Measurements from ENCODE around the gene PDPK1. TPM values are rescaled to one million over a fixed set of nuclear protein-coding genes. Genes with fewer than 3 reads are reported as not detected.
A peak's percentile ranks its signal among the peaks of the same experiment; 100 is the strongest.

The PDPK1 gene
- total RNA-seq, 4 donors from 2014 or later, result 35.3 to 40.4 (median 39.0) TPM

DNA sequence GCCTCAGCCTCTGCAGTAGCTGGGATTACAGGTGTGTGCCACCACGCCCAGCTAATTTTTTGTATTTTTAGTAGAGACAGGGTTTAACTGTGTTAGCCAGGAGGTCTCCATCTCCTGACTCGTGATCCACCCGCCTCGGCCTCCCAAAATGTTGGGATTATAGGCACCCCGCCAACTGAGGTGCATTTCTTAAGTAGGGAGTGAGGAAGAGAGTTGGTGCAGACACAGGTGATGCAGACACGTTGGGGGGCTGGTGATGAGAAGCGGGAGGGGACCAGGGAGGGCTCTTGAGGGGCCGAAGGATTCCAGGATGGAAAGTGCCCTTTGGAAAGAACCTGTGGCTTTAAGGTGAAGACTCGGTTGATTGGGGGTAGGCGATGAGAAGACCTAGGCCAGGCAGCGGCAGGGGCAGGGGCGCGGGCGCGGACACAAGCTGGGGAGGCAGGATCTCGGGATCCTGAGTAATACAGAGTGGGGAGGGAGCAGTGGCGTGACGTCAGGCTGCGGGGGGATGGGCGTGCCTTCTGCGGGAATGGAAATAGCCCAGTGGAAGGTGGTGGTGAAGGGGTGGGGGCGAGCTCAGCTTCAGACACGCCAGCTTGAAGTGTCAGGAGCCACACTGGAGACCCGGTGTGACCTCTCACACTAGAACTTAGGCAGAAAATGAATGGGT, 26.6 kb upstream of the PDPK1 start:
- no peak overlapping the region for H3K4me3 ChIP-seq (ENCODE audit: low read depth, poor library complexity, severe bottlenecking)
- no peak for TF ChIP-seq POLR2A (IDR thresholded peaks at IDR 0.05)
- TF ChIP-seq, protein P1, sequence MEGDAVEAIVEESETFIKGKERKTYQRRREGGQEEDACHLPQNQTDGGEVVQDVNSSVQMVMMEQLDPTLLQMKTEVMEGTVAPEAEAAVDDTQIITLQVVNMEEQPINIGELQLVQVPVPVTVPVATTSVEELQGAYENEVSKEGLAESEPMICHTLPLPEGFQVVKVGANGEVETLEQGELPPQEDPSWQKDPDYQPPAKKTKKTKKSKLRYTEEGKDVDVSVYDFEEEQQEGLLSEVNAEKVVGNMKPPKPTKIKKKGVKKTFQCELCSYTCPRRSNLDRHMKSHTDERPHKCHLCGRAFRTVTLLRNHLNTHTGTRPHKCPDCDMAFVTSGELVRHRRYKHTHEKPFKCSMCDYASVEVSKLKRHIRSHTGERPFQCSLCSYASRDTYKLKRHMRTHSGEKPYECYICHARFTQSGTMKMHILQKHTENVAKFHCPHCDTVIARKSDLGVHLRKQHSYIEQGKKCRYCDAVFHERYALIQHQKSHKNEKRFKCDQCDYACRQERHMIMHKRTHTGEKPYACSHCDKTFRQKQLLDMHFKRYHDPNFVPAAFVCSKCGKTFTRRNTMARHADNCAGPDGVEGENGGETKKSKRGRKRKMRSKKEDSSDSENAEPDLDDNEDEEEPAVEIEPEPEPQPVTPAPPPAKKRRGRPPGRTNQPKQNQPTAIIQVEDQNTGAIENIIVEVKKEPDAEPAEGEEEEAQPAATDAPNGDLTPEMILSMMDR (IDR thresholded peaks at IDR 0.05), result no peak
- 37 to 52% methylated on average over 24 of the region's 24 CpGs for WGBS, 2 donors
- DNase-seq (ENCODE audit: low spot score in 2 of 2), result peak in 1 of 2 donors; percentile 96
- intact Hi-C loops (cut with DNase I; ENCODE audit: low total_unique reads), result no loop called here

DNA sequence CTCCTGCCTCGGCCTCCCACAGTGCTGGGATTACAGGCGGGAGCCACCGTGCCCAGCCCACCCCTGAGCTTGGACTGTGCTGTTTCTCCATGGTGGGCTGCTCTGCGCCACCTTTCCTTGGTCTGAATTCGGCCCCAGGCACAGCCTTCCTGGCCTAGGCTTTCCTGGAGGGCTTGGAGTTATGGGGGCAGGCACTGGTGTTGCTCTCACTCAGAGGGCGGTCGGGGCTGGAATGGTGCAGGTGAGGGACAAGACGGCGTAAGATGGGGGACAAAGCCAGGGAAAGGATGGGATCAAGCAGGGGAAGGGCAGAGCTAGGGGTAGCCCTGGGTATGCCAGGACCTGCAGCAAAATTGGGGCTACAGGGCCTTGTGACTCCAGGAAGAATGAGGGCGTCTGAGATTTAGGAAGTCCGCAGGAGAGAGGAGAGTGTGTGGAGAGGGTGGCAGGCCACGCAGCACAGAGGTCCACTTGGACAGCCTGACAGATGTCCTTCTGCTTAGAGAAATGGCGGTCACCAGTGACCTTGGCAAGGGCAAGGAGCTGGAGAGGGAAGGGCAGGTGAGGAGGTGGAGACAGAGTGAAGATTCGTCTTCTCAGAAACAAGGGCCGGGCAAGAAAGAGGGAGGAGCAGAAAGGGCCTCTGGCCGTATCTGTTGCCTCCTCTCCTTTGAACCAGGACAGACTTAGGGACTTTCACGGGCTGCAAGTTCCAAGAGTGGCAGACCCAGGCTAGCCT, 25.7 kb upstream of the PDPK1 start:
- WGBS, 2 donors, result 84 to 87% methylated on average over 17 of the region's 17 CpGs
- no peak for TF ChIP-seq POLR2A (IDR thresholded peaks at IDR 0.05)
- TF ChIP-seq, protein P1 (IDR thresholded peaks at IDR 0.05), result no peak
- H3K4me3 ChIP-seq (ENCODE audit: low read depth, poor library complexity, severe bottlenecking), result no peak overlapping the region
- no peak for DNase-seq (ENCODE audit: low spot score in 2 of 2)
- intact Hi-C loops (cut with DNase I; ENCODE audit: low total_unique reads), result no loop called here

DNA sequence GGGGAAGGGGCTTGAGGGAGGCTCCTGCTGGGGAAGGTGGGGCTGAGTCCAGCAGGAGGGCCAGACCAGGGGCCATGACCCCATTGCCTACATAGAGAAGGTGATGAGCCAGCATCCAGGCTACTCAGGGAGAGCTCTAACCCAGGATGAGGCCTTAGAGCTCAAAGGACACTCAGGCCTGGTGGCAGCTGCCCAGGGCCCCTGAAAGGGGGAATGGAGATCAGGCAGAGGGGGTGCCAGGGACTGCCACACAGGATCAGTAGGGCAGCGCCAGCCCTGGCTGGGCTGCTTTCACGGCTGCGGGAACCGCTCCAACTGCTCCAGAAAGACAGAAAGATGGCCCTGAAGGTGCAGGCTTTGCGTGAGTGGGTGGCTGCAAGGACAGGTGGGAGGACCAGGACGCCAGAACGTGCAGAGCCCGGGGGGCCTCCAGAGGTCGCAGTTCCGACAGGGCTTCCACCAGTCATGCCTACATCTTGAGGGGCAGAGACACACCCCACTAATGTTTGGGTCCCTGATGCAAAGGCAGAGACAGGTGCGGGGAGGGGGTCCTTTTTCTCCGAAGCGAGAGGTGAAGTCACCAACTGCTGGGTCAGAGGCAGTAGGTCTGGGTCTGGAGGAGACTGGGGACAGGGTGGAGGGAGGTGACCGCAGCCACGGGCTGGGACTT, 25.0 kb upstream of the PDPK1 start:
- intact Hi-C loops (cut with DNase I; ENCODE audit: low total_unique reads), result no loop called here
- TF ChIP-seq POLR2A (IDR thresholded peaks at IDR 0.05), result no peak
- TF ChIP-seq, protein P1 (IDR thresholded peaks at IDR 0.05), result no peak
- WGBS, 2 donors, result 33 to 38% methylated on average over 15 of the region's 15 CpGs
- H3K4me3 ChIP-seq (ENCODE audit: low read depth, poor library complexity, severe bottlenecking), result no peak overlapping the region
- DNase-seq (ENCODE audit: low spot score in 2 of 2), result no peak

DNA sequence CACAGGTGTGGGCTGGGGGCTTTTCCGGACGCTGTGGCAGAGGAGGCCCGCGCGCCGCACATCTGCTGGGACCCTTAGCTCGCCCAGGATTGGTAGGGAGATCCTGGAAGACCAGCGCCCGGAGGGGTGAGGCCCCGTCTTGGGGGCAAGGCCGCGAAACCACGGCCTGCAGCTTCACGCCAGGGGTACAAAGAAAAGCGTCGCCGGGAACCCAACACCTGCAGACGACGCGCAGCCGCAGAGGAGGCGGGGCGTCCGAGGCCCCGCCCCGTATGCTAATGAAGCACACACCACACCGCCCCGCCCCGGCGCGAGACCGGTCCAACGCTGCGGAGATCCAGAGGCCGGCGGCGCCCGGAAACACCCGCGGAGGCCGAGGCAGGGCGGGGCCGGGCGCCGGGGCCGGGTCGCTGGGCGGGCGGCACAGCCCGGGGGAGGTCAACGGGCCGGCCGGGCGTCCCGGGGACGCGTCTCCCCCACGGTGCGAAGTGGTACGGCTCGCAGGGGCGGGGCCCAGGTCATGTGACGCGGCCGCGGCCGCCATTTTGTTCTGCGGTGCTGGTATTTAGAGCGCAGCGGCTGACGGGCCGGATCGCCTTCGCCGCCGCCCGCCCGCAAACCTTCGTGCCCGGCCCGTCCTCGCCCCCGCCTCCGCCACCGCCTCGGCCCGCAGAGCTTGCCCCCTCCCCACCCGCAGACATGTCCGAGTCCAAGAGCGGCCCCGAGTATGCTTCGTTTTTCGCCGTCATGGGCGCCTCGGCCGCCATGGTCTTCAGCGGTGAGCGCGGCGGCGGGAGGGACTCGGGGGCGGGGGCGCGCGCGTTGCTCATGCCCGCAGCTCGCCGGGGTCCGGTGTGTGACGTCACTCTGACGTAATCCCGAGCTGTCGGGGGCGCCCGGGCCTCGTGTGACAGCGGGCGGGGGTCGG, 24.2 kb upstream of the PDPK1 start, which contains the start of gene ATP6V0C:
Gene ATP6V0C, plus strand, starts transcription at position 548 of the 928 bp plus-strand sequence. Its CDS starts 152 bp downstream, at position 700.
- peak within 1 kb of the TSS; percentile 95 for H3K4me3 ChIP-seq (ENCODE audit: low read depth, poor library complexity, severe bottlenecking)
- TF ChIP-seq, protein P1 (IDR thresholded peaks at IDR 0.05), result no peak
- TF ChIP-seq POLR2A (IDR thresholded peaks at IDR 0.05), result peak in 1 of 2 donors; percentile 93
- WGBS, 2 donors, result 1 to 2% methylated on average over 22 to 79 of the region's 122 CpGs
- intact Hi-C loops (cut with DNase I; ENCODE audit: low total_unique reads), result no loop called here
- peak; percentile 90 to 98 for DNase-seq (ENCODE audit: low spot score in 2 of 2)

Measured in lower leg skin (tissue), 4 donors.